Gastrocnemius medialis (tissue), 4 donors: ENCODE data around the gene PTPRR. TPM values are rescaled to one million over a fixed set of nuclear protein-coding genes. Genes with fewer than 3 reads are reported as not detected.
"Not testable (repeated sequence)": the region's sequence is repeated elsewhere in the genome, so short reads cannot be mapped to it uniquely, and the experiment has no call there.

Source experiments
- ATAC-seq, 2 donors: fragments of 150-250 bp; one replicate each; pipeline ENCODE4 v1.9.1; 2016
- DNase-seq, 2 donors: peaks; one replicate each; pipeline ENCODE4 v3.0.0-alpha.2; 2019
- H3K27ac ChIP-seq, 4 donors: fragments of 200-600 bp; sonication (generic); 1 replicate in 1 of 4; 2 replicates in 3 of 4; pipeline ENCODE4 v1.5.1; 2016 to 2018; ENCODE audit warnings: mild to moderate bottlenecking in 2 of 4, moderate library complexity in 1 of 4
- H3K27me3 ChIP-seq, 3 donors: fragments of 200-600 bp; sonication (generic) in 2 of 3; 1 replicate in 1 of 3; 2 replicates in 2 of 3; pipeline versions ENCODE4 v1.5.1 to v1.6.0; 2016 to 2019; ENCODE audit warnings: mild to moderate bottlenecking in 1 of 3, moderate library complexity in 1 of 3
- H3K36me3 ChIP-seq, 2 donors: fragments of 200-600 bp; sonication (generic) in 1 of 2; one replicate each; pipeline ENCODE4 v1.5.1; 2017 to 2018
- H3K4me1 ChIP-seq, 2 donors: fragments of 200-600 bp; sonication (generic) in 1 of 2; one replicate each; pipeline ENCODE4 v1.5.1; 2016 to 2017; ENCODE audit warnings: mild to moderate bottlenecking in 2 of 2
- H3K4me3 ChIP-seq, 4 donors: fragments of 200-600 bp; sonication (generic) in 3 of 4; 1 replicate in 1 of 4; 2 replicates in 3 of 4; pipeline ENCODE4 v1.5.1; 2016 to 2019; ENCODE audit warnings: mild to moderate bottlenecking in 2 of 4
- H3K9me3 ChIP-seq, 3 donors: fragments of 200-600 bp; sonication (generic) in 2 of 3; 1 replicate in 1 of 3; 2 replicates in 2 of 3; pipeline ENCODE4 v1.5.1; 2016 to 2019
- POLR2A ChIP-seq, 2 donors: fragments of 450-650 bp; IDR thresholded peaks; one replicate each; pipeline ENCODE4 v1.6.1; 2017; ENCODE audit warnings: antibody characterized with exemption in 2 of 2, mild to moderate bottlenecking in 2 of 2, moderate library complexity in 2 of 2
- in situ Hi-C, 4 donors: fragments of 200-750 bp; cut with MboI; loops; one replicate each; pipeline versions ENCODE4 v1.15.0 to v1.8.0; 2017; ENCODE audit warnings: low sequenced_read_pairs in 4 of 4
- intact Hi-C: fragments of 100-400 bp; cut with DNase I; formaldehyde crosslinking; loops from one replicate; pipeline ENCODE4 v1.15.1; 2023; ENCODE audit warnings: low total_unique reads
- total RNA-seq, 4 donors: library from RNA; depleted of rRNA; stranded (reverse); fragments of >200 nt; gene quantifications; one replicate each; pipeline versions ENCODE4 v1.1.0 to v1.2.3, GENCODE V29; 2016
- TF ChIP-seq, protein P1 (sequence below), 5 experiments: fragments of 450-650 bp in 3 of 5; fragments of 200-600 bp in 2 of 5; sonication (generic) in 2 of 5; IDR thresholded peaks in 4 of 5; conservative IDR thresholded peaks in 1 of 5; 1 replicate in 4 of 5; 2 replicates in 1 of 5; pipeline ENCODE4 v1.5.1; 2016 to 2019; ENCODE audit warnings: antibody characterized with exemption in 5 of 5, mild to moderate bottlenecking in 3 of 5, moderate library complexity in 3 of 5

PTPRR gene
- total RNA-seq, 4 donors from 2014 or later: 0.18 to 0.20 TPM; not detected in 2

DNA sequence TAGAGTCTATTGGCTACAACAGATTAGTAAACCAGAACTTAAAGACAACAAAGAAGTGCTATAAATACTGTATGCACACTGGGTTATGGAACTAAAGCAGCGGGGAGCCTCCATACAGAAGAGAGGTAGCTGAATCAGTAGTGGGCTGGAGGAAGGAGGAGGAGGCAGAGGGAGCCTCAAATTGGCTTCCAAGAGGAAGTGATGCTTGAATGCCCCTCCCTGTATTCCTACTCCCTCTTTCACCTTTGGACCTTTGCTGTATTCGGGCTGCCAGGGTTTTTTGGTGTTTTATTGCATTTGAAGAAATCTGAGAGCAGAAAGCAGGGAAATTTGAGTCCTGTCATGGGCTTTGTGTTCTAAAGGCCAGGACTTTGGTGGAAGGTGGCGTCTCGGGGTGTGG lies 179.3 kb downstream of the PTPRR start:
- Histone ChIP-seq H3K4me1 (no peaks in the 10 kb centered on the region), H3K4me3 (no peak overlapping the region), H3K36me3 (no peaks in the 10 kb centered on the region), H3K9me3 (no peaks in the 10 kb centered on the region), H3K27ac (no peak overlapping the region), H3K27me3 (no peaks in the 10 kb centered on the region)
- no peak for TF ChIP-seq POLR2A (IDR thresholded peaks at IDR 0.05)
- TF ChIP-seq, protein P1, sequence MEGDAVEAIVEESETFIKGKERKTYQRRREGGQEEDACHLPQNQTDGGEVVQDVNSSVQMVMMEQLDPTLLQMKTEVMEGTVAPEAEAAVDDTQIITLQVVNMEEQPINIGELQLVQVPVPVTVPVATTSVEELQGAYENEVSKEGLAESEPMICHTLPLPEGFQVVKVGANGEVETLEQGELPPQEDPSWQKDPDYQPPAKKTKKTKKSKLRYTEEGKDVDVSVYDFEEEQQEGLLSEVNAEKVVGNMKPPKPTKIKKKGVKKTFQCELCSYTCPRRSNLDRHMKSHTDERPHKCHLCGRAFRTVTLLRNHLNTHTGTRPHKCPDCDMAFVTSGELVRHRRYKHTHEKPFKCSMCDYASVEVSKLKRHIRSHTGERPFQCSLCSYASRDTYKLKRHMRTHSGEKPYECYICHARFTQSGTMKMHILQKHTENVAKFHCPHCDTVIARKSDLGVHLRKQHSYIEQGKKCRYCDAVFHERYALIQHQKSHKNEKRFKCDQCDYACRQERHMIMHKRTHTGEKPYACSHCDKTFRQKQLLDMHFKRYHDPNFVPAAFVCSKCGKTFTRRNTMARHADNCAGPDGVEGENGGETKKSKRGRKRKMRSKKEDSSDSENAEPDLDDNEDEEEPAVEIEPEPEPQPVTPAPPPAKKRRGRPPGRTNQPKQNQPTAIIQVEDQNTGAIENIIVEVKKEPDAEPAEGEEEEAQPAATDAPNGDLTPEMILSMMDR (IDR thresholded peaks at IDR 0.05 in 4 of 5, conservative IDR thresholded peaks at IDR 0.05 in 1 of 5): no peak
- intact Hi-C loops (no loop called here), in situ Hi-C loops (loop anchor here (25.0 kb wide), 3 partner anchors 646 to 996 kb away; no protein-coding TSS in a partner anchor)
- DNase-seq (no peak), ATAC-seq (no peak)

DNA sequence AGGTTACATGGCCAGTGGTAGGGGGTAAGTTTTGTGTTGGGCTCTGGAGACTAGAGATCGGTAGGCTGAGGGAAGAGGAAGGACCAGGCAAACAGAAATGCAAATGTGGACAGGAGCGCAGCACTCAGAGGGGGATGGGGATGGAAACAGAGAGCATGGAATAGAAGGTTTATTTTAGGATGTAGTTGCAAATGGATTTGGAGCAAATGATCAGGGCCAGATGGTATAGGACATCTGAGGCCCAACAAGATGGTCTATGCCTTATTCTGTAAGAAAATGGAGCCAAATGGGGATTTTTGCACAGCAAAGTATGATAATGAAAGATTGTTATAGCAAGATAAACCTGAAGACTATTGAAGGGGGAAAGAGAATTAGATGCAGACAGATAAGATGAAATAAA lies 180.8 kb downstream of the PTPRR start:
- intact Hi-C loops (loop anchor here (10.0 kb wide), 2 partner anchors 105 to 275 kb away; no protein-coding TSS in a partner anchor), in situ Hi-C loops (loop anchor here (25.0 kb wide), 3 partner anchors 648 to 998 kb away; no protein-coding TSS in a partner anchor)

DNA sequence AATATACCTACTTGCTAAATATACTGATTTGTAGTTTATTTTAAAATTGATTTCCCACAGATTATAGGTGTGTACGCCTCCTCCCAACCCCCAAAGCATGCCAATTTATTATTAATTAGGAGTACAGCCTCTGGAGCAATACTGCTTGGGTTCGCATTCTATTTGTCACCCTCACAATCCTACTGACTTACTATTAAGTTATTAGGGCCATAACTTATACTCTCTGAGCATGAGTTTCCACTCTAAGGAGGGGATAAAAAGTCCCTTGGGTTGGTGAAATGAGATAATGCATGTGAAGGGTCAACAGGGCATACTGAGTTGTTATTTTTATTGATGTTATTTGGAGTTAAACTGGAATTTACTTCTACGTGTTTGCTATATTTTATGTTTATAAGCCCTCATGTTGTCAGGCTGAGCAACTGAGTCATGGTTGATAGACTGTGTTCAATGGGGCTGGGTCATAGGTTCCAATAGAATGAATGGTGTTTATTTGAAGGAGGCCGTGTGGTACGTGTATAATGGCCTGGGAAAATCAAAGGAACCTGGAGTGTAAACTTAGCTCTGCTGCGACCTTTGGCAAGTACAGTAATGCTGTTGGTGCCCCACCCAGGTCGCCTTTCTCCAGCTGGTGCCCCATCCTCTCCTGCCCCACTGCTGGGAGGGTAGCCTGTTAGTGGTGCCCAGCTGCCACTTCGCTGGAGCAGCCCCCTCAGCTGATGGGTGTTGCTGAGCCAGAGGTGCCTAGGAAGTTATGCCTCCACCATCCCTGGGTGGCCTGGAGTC lies 184.0 kb downstream of the PTPRR start:
- H3K27ac ChIP-seq: no peak overlapping the region
- TF ChIP-seq, protein P1 (IDR thresholded peaks at IDR 0.05 in 4 of 5, conservative IDR thresholded peaks at IDR 0.05 in 1 of 5): no peak
- no peak for TF ChIP-seq POLR2A (IDR thresholded peaks at IDR 0.05)
- no peak overlapping the region for H3K4me3 ChIP-seq
- H3K27me3 ChIP-seq: no peaks in the 10 kb centered on the region
- intact Hi-C loops: loop anchor here (10.0 kb wide), 2 partner anchors 108 to 278 kb away; no protein-coding TSS in a partner anchor
- in situ Hi-C loops: loop anchor here (25.0 kb wide), 3 partner anchors 651 to 1001 kb away; no protein-coding TSS in a partner anchor
- no peaks in the 10 kb centered on the region for H3K9me3 ChIP-seq
- H3K36me3 ChIP-seq: no peaks in the 10 kb centered on the region
- no peaks in the 10 kb centered on the region for H3K4me1 ChIP-seq
- DNase-seq: no peak
- ATAC-seq: no peak

More for the DNA sequence above, 180.8 kb downstream of the PTPRR start:
- Histone ChIP-seq H3K9me3 (no peaks in the 10 kb centered on the region), H3K27me3 (no peaks in the 10 kb centered on the region), H3K4me3 (no peak overlapping the region), H3K27ac (no peak overlapping the region), H3K4me1 (no peaks in the 10 kb centered on the region), H3K36me3 (no peaks in the 10 kb centered on the region)
- TF ChIP-seq, protein P1 (IDR thresholded peaks at IDR 0.05 in 4 of 5, conservative IDR thresholded peaks at IDR 0.05 in 1 of 5): no peak
- TF ChIP-seq POLR2A (IDR thresholded peaks at IDR 0.05): no peak
- no peak for DNase-seq
- ATAC-seq: no peak

DNA sequence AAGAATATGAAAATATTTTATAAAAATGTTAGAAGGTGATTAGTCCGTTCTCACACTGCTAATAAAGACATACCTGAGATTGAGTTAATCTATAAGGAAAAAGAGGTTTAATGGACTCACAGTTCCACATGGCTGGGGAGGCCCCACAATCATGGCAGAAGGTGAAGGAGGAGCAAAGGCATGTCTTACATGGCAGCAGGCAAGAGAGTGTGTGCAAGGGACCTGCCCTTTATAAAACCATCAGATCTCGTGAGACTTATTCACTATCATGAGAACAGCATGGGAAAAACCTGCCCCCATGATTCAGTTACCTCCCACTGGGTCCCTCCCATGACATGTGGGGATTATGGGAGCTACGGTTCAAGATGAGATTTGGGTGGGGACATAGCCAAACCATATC lies 185.3 kb downstream of the PTPRR start:
- H3K9me3 ChIP-seq, H3K4me3 ChIP-seq, H3K27ac ChIP-seq, H3K36me3 ChIP-seq, H3K4me1 ChIP-seq, H3K27me3 ChIP-seq, DNase-seq, ATAC-seq: not testable (repeated sequence)
- in situ Hi-C loops (loop anchor here (25.0 kb wide), 3 partner anchors 652 to 1002 kb away; no protein-coding TSS in a partner anchor), intact Hi-C loops (loop anchor here (10.0 kb wide), 2 partner anchors 110 to 280 kb away; no protein-coding TSS in a partner anchor)

DNA sequence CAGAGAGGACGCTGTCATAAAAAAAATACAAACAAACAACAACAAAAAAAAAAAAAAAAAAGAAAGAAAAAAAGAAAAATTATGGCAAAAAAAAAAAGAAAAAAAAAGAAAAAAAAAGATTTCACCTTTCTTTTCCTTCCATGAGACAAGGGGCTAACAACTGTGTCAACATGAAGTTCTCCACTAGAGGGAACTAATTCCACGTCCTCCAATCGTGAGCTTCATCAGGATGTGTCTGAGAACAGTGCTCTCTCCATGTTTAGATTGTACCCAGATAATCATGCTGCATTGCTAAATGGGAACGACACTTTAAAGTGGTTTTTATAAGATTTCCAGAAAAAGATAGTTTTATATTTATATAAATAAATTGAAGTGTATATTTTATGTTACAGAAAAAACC lies 187.2 kb downstream of the PTPRR start:
- intact Hi-C loops (loop anchor here (10.0 kb wide), 2 partner anchors 111 to 281 kb away; no protein-coding TSS in a partner anchor), in situ Hi-C loops (loop anchor here (25.0 kb wide), 3 partner anchors 654 to 1004 kb away; no protein-coding TSS in a partner anchor)
- Histone ChIP-seq H3K4me3 (no peak overlapping the region), H3K27ac (no peak overlapping the region), H3K27me3 (no peaks in the 10 kb centered on the region), H3K4me1 (no peaks in the 10 kb centered on the region), H3K9me3 (no peaks in the 10 kb centered on the region), H3K36me3 (no peaks in the 10 kb centered on the region)
- ATAC-seq (no peak), DNase-seq (no peak)
- TF ChIP-seq, protein P1 (IDR thresholded peaks at IDR 0.05 in 4 of 5, conservative IDR thresholded peaks at IDR 0.05 in 1 of 5): peak in 3 of 5 experiments; percentile 29 to 59 (median 52)
- TF ChIP-seq POLR2A (IDR thresholded peaks at IDR 0.05): no peak
